HUDEP-2 (cell line): ENCODE data around the gene CHML.

ENCODE experiments used
- DNase-seq, 76 experiments: peaks; one replicate each; lab custom pipeline; 2025; ENCODE audit not compliant: unreplicated experiment in 76 of 76; lab: John Stamatoyannopoulos, UW

Gene CHML

DNA sequence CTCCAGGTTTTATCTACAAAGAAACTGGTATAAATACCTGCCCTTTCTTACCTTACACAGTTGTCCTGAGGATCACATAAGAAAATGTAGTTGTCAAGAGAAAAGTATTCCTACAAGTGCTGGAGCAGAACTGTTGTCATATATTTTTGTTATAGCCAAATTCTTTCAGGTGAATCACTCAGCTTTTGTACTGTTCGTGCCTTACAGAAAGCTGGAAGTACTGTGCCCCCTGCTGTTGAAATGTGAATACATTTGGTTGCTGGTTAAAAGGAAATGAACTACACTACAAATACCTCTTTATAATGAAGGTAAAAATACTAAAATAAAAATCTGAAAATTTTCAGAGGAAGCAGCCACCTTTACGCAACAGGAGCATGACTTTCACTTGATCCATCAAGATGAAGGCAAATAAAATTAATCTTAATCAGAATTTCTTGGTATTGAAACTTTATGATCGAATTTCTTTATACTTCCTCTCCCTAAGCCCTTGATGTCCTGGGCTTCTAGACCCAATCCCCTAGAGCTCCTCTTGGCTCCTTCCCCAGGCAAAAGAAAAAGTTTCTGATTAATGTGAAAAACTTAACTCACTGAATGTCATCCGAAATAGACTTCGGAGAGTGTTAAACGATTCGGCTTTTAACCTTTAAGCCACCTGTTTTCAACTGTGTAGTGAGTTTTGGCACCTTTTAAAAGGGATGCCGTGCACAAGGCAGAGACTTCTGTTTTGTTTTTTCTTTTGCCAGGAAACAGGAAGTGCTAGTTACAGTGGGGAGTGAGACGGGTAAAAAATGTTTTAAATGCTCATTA, 12.5 kb downstream of the CHML start:
- DNase-seq = peak in 24 of 76 experiments; percentile 8 to 60 (median 34)

DNA sequence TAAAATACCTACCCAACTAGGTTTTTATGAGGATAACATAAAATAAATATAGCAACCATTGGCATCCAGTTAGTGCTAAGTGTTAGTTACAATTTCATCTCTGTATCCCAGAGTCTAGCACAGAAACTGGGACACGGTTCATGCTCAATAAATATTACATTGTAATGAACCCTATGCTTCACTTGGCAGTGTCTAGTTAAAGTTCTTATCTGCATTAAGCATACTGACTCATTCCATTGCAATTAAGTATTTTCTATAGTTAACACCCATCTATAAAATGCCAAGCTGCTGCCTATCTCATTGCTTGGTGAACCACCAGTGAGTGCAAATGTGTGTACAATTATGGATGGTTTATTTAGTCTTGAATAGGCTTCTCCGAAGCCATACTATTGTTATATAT, 15.2 kb downstream of the CHML start:
- DNase-seq = peak in 9 of 76 experiments; percentile 12 to 58 (median 36)

GRCh38 chr1:241622669-241623068, 17.5 kb downstream of the CHML start:
- DNase-seq = no peak

DNA sequence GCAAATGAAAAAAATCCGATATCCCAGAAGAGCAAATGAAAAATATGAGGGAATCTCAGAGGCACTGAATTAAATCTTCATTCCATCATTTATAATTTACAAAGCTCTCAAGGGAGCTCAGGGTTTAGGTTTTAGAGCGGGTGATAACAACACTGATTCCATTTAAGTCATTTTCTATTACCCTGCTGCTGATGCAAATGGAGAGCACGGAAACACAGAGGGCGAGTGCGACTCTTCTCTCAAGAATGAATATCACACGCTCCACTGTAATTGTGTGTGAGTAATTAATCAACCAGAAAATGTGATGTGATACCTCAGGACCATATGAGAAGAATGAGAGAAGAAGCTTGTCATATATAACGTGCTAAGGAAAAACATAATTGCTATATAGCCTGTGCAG, 22.7 kb downstream of the CHML start:
- no peak for DNase-seq

GRCh38 chr1:241615043-241615974, 24.9 kb downstream of the CHML start:
- no peak for DNase-seq

- DNase-seq = no peak
Measured at GRCh38 chr1:241614572-241614971, 25.6 kb downstream of the CHML start.

DNA sequence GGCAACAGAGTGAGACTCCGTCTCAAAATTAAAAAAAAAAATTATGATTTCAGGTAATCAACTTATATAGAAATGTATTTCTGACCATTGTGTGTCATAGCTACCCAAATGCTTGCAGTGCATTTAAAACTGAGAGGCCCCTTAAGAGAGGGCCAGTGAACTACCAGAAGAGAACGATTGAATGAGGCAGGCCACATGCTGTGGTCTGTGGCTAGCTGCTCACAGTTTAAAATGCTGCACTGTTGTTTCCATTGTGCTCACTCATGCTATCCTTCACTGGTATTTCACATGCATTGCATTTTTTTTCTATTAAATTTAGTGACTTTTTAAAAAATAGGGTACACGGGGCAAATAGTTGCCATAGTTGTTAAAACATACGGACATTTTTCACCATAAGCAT, 26.0 kb downstream of the CHML start:
- no peak for DNase-seq

DNA sequence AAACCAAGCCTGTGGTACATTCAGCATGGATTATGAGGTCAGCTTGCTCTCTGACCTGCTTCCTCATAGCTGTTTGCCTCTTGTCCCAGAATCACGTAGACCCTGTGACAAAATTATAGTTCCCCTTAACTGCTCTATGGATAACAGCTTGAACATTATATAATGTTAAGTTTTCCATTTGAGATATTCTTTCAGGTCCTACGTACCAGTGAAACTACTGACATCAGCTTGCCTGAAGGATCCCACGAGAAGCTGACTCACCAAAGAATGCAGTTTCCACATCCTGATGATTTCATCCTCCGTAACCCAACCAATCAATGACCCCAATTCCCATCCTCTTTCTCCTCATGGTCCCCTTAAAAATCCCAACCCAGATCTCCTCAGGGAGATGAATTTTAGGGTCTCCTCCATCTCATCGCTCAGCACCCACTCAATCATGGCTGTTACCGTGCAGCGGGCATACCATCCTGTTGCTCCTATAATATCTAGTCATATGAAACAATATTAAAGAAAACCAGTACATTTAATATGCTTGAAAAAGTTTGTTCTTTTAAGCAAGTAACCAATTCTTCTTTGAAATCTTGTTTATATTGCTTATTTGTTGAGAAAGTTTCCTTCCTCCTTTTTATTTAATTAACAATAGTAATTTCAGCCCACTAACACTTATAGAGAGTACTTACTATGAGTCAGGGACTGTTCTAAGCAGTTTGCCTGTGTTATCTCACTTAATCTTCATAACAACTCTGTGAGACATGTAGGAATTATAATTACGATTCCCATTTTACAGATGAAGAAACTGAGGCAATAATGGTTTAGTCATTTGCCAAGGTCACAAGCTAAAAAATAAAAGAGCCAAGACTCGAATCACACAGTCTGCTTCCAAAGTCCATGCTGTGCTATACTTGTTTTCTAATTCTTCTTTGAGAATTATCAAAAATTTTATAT, 27.4 kb downstream of the CHML start:
- no peak for DNase-seq

DNA sequence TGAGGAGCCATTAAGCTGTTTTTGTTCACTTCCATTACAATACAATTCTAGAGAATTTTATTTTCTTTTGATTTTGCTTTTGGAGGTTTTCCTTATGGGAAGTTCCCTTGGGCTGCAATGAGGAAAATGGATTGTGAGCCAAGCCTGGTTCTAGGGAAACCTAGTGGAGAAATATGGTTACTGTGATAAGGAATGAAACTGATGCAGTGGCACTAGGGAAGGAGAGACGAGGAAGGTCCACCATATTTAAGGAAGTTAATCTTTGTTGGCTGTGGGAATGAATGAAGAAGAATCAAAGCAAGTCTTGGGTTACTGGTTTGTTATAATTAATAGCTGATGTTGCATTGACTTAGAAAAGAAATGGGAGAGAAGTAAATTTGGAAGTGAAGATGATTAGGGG, 28.4 kb downstream of the CHML start:
- DNase-seq = no peak

DNA sequence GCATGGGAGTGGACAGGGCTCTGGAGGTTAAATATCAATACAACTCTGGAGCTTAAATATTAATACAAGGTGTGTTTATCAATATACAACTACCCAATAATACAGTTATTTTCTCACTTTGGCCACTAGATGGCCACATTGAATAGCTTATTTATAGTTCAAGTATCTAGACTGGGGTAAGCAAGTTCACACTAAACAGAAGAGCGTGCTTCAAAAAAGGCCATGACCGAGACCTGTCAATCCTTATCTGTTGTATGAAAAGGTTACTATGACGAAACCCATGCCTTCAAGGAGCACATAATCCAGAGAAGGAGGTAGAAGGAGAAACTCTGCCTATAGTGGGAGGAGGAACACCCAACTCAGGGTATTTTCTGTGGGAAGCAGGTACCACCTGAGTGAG, 29.1 kb downstream of the CHML start:
- peak in 36 of 76 experiments; percentile 3 to 74 (median 51) for DNase-seq

GRCh38 chr1:241610056-241610815, 29.9 kb downstream of the CHML start:
- DNase-seq = peak in 39 of 76 experiments; percentile 6 to 70 (median 26)

DNA sequence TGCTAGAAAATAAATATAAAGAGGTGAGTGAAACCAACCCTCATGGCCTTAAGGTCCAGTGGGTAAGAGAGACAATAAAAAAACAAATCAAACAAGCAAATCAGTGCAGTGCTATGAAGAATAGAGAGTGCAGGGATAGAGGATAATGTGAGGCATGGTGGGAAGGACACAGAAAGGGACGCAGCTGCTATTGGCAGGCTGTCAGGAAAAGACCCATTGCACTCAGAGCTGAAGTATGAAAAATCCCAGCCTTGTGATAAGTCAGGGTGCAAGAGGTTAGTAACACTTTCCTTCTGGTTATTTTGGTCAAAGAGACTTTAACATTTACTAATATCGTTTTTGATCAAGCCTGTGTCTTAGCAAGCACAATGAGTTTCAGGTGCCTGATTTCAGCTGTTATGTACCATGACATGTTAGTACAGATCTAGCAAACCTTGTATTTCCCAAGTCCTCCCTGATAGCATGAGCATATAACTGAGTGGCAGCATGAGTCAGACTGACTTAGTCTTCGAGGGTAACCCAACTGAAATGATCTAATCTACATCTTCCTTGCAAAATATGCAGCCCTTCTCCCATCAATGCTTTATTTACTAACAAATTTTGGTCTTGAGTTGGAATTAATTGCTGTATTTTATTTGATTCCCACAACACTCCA, 31.7 kb downstream of the CHML start:
- DNase-seq = peak in 2 of 76 experiments; percentile 4 to 19

DNA sequence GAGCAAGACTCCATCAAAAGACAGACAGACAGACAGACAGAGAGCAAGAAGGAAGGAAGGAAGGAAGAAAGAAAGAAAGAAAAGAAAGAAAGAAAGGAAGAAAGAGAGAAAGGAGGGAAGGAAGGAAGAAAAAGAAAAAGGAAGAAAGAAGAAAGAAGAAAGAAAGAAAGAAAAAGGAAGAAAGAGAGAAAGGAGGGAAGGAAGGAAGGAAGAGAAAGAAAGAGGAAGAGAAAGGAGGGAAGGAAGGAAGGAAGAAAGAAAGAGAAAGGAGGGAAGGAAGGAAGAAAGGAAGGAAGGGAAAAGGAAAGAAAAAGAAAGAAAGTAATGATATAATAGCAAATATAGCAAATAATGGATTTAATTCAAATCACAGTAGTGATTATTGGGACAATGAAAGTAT, 32.7 kb downstream of the CHML start:
- DNase-seq = no peak

DNA sequence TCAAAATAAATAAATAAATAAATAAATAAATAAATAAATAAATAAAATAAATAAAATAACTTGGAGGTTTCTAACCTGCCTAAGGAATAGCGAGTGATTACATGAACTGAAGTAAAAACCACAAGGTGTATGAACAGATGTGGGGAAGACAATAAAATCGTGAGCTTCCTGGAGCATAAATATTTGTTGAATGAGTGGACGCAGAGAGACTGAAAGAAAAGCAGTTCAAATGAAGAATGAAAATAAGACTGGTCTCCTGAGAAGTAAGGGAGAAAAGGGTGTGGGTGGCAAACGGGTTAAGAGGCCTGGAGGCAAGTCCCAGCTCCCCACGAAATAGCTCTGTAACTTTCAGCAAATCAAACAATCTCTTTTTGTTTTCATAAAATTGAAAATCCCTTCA, 33.6 kb downstream of the CHML start:
- DNase-seq = no peak

- no peak for DNase-seq
Measured at GRCh38 chr1:241605146-241605805, 34.9 kb downstream of the CHML start.

DNA sequence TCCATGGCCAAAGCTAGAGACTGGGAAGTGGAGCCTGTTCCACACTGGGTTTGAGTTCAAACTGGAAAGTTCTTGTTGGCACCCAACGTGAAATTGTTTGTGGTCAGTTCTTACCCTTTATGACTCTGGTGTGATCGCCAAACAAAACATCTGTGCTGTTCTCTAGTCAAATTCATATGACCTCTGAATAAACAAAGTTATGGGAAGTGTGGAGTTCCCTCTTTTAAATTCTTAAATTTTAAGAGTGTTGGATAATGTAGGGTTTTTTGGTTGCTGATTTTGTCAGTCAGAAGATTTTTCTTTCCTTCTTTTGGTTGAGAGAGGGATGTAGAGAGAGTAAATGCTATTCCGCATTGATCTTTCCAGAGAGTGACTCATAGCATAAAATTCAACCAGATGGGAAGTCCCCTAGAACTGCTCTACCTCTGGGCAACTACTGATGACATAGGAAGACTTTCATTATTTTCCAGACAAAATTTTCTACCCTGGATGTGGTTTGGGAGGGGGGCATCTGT, 36.4 kb downstream of the CHML start:
- DNase-seq = no peak

GRCh38 chr1:241600496-241600901, 39.7 kb downstream of the CHML start:
- DNase-seq = no peak

DNA sequence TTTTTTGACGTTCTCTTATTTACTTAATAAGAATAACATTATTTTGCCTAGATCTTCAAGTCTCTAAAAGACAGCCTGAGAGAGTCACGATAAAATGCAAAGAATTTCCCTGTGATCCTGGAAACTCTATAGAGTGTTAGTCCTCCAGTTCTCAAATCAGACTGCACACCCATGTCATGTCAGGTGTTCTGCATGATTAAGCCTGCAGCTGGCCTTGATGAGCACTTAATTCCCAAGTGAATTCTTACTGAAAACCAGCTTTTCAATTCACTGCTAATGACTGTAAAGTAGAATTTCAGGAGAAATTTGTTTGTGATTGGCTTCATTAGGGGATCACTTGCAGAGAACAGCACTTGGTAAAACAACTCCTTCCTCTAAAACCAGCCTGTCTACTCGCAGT, 41.9 kb downstream of the CHML start:
- no peak for DNase-seq

GRCh38 chr1:241596633-241597032, 43.5 kb downstream of the CHML start:
- no peak for DNase-seq
